HepG2 (cell line): Measurements from ENCODE around the gene SLC6A12. TPM values are rescaled to one million over a fixed set of nuclear protein-coding genes. Genes with fewer than 3 reads are reported as not detected.

Source experiments
- AGO1 ChIP-seq: fragments of 200-400 bp; formaldehyde crosslinking; IDR thresholded peaks from 2 replicates; pipeline ENCODE4 v1.6.1; 2017; ENCODE audit warnings: mild to moderate bottlenecking, low read depth, low read length, moderate library complexity; ENCODE audit not compliant: poor library complexity, severe bottlenecking
- E2F2 ChIP-seq: sonication (generic); formaldehyde crosslinking; IDR thresholded peaks from 2 replicates; pipeline ENCODE4 v1.4.0; 2020; ENCODE audit warnings: missing genetic modification reagents, borderline replicate concordance
- EEA1 ChIP-seq: sonication (generic); formaldehyde crosslinking; IDR thresholded peaks from 2 replicates; pipeline ENCODE4 v1.5.1; 2020; ENCODE audit warnings: mild to moderate bottlenecking, missing genetic modification reagents, borderline replicate concordance
- HIC2 ChIP-seq: sonication (generic); formaldehyde crosslinking; IDR thresholded peaks from 2 replicates; pipeline ENCODE4 v1.9.0; 2022; ENCODE audit warnings: low read depth, missing genetic modification reagents
- HNF1B ChIP-seq: sonication (generic); formaldehyde crosslinking; IDR thresholded peaks from 2 replicates; pipeline ENCODE4 v1.5.1; 2020; ENCODE audit warnings: mild to moderate bottlenecking, moderate library complexity, missing genetic modification reagents
- HNRNPK ChIP-seq: fragments of 200-400 bp; formaldehyde crosslinking; IDR thresholded peaks from 2 replicates; pipeline ENCODE4 v1.6.1; 2018; ENCODE audit warnings: low read length, low read depth, moderate library complexity, mild to moderate bottlenecking; ENCODE audit not compliant: poor library complexity, severe bottlenecking
- JUN ChIP-seq: sonication (generic); formaldehyde crosslinking; IDR thresholded peaks from 2 replicates; pipeline ENCODE4 v1.4.0; 2020; ENCODE audit warnings: mild to moderate bottlenecking, missing genetic modification reagents
- MAFK ChIP-seq, 2 experiments: IDR thresholded peaks in 1 of 2; conservative IDR thresholded peaks in 1 of 2; 2 replicates each; pipeline ENCODE4 v1.6.1; 2011; ENCODE audit warnings: improper control_type of control experiment in 2 of 2, low read length in 2 of 2
- NFYC ChIP-seq: IDR thresholded peaks from 2 replicates; pipeline ENCODE4 v1.6.1; 2016; ENCODE audit warnings: missing genetic modification reagents, missing compliant biosample characterization
- RAD21 ChIP-seq: fragments of 450-650 bp; formaldehyde crosslinking; IDR thresholded peaks from 2 replicates; pipeline ENCODE4 v1.5.0; 2020; ENCODE audit warnings: mild to moderate bottlenecking
- SALL1 ChIP-seq: sonication (generic); formaldehyde crosslinking; IDR thresholded peaks from 2 replicates; pipeline ENCODE4 v1.8.0; 2022; ENCODE audit warnings: mild to moderate bottlenecking, missing genetic modification reagents
- UBTF ChIP-seq: sonication (generic); formaldehyde crosslinking; IDR thresholded peaks from 2 replicates; pipeline ENCODE4 v1.4.0; 2020; ENCODE audit warnings: mild to moderate bottlenecking, missing genetic modification reagents
- ZC3H13 ChIP-seq: sonication (generic); formaldehyde crosslinking; IDR thresholded peaks from 2 replicates; pipeline ENCODE4 v1.8.1; 2023; ENCODE audit warnings: mild to moderate bottlenecking, missing genetic modification reagents, moderate library complexity
- ZNF577 ChIP-seq: sonication (generic); formaldehyde crosslinking; IDR thresholded peaks from 2 replicates; pipeline ENCODE4 v1.4.0; 2020; ENCODE audit warnings: mild to moderate bottlenecking, low read depth, missing genetic modification reagents, borderline replicate concordance
- polyA plus RNA-seq, 8 experiments: library from polyadenylated mRNA; depleted of rRNA in 3 of 8; stranded (reverse) in 7 of 8; unstranded in 1 of 8; fragments of >200 nt; fragmentation: Illumina TruSeq in 4 of 8; extraction: Trizol in 4 of 8; gene quantifications; 2 replicates each; pipeline versions ENCODE4 v1.2.1 to v1.2.3, GENCODE V29; 2011 to 2016; ENCODE audit warnings: low read depth in 4 of 8, missing spikeins in 1 of 8, mixed read lengths in 1 of 8; ENCODE audit not compliant: insufficient read depth in 1 of 8
- total RNA-seq, 5 experiments: library from RNA; depleted of rRNA; stranded (reverse); fragments of >200 nt; fragmentation: Illumina TruSeq; extraction: Trizol; gene quantifications; 2 replicates each; pipeline ENCODE4 v1.2.3, GENCODE V29; 2016; ENCODE audit warnings: low read depth in 1 of 5

Gene SLC6A12
- total and polyA plus RNA-seq, 2 of the 13 experiments (the other 11 are each of a cell fraction or from before 2014, with no cell fraction given) = 3.7 to 18.8 TPM

GRCh38 chr12:143964-144649 lies 69.8 kb downstream of the SLC6A12 start (continued):
- TF ChIP-seq UBTF (CRISPR knock-in tag) = peak; percentile 27; the same call in 1 of the 2 replicates
- no peak for TF ChIP-seq HIC2 (CRISPR knock-in tag)
- no peak for TF ChIP-seq AGO1
- no peak for TF ChIP-seq HNF1B (CRISPR knock-in tag)
- TF ChIP-seq HNRNPK = no peak
- peak; percentile 98 to 99 for TF ChIP-seq MAFK (conservative IDR thresholded peaks at IDR 0.05 in 1 of 2, IDR thresholded peaks at IDR 0.05 in 1 of 2; ENCODE audit: low read length in 2 of 2)
- no peak for TF ChIP-seq SALL1 (CRISPR knock-in tag)
- no peak for TF ChIP-seq E2F2
- TF ChIP-seq NFYC (CRISPR knock-in tag) = no peak
- no peak for TF ChIP-seq ZNF577 (CRISPR knock-in tag)
- no peak for TF ChIP-seq JUN
- no peak for TF ChIP-seq RAD21 (CRISPR knock-in tag)
- no peak for TF ChIP-seq EEA1 (CRISPR knock-in tag)
- TF ChIP-seq ZC3H13 (CRISPR knock-in tag) = no peak
- TF ChIP-seq, all 625 proteins: peak for 36
